H1 (cell line): ENCODE results near the gene APP. TPM values are rescaled to one million over a fixed set of nuclear protein-coding genes. Genes with fewer than 3 reads are reported as not detected.

Experiments used
- CBX5 ChIP-seq: fragments of 300-800, 300-1000 bp; sonication (generic); IDR thresholded peaks from 2 replicates; pipeline ENCODE4 v1.7.1; 2016; ENCODE audit warnings: antibody characterized with exemption, low read length, low read depth
- HDAC2 ChIP-seq, 2 experiments: fragments of 300-600 bp in 1 of 2; sonication (generic) in 1 of 2; IDR thresholded peaks; 2 replicates each; pipeline ENCODE4 v1.6.1; 2011 to 2012; ENCODE audit warnings: low read depth in 2 of 2, low read length in 2 of 2, mild to moderate bottlenecking in 2 of 2, moderate library complexity in 2 of 2, borderline replicate concordance in 1 of 2, inconsistent platforms in 1 of 2
- JUND ChIP-seq: IDR thresholded peaks from 2 replicates; pipeline ENCODE4 v1.6.1; 2011; ENCODE audit warnings: mild to moderate bottlenecking, improper control_type of control experiment, low read length
- SP1 ChIP-seq: IDR thresholded peaks from 2 replicates; pipeline ENCODE4 v1.6.1; 2011; ENCODE audit warnings: low read depth, low read length
- polyA plus RNA-seq, 7 experiments: library from polyadenylated mRNA; depleted of rRNA in 3 of 7; stranded (reverse) in 5 of 7; unstranded in 2 of 7; fragments of >200 nt in 5 of 7; fragments of 200-250 nt in 2 of 7; gene quantifications; 1 replicate in 5 of 7; 2 replicates in 1 of 7; 4 replicates in 1 of 7; pipeline versions ENCODE4 v1.2.1 to v1.2.3, GENCODE V29; 2011 to 2013; ENCODE audit warnings: missing spikeins in 2 of 7, mixed read lengths in 2 of 7
- total RNA-seq: library from RNA; stranded (reverse); fragmentation: NEBNext Ultra II Directional; extraction: Animal tissue kit (Norgen Biotek cat#: 25700); gene quantifications from 2 replicates; pipeline ENCODE4 v1.2.1, GENCODE V29; 2021

The APP gene
- total and polyA plus RNA-seq, 2 of the 8 experiments (the other 6 are each of a cell fraction or from before 2014, with no cell fraction given) = 375 to 551 TPM

DNA sequence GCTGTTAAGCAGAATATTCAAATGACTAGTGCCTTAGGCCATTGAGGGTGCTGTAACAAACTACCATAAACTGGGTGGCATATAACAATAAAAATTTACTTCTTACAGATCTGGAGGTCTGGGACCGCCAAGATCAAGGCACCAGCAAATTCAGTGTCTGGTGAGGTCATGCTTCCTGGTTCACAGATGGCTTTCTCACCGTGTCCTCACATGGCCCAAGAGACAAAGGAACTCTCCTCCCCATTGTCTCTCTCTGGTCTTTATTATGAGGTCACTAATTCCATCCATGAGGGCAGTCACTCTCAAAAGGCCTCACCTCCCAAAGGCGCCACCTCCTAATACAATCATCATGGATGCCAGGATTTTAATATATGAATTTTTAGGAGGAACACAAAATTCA is 308.5 kb downstream of the APP start (continued):
- no peak for TF ChIP-seq HDAC2 (IDR thresholded peaks at IDR 0.05; ENCODE audit: borderline replicate concordance in 1 of 2, low read depth in 2 of 2, low read length in 2 of 2)
- no peak for TF ChIP-seq JUND
- TF ChIP-seq SP1 = no peak
- TF ChIP-seq CBX5 = no peak
